GM10847 (cell line): ENCODE data around the gene NOC4L.

Experiments used
- POLR2A ChIP-seq: IDR thresholded peaks from 2 replicates; pipeline ENCODE4 v1.6.1; 2011; ENCODE audit not compliant: insufficient read length; ENCODE audit errors: extremely low read depth

The NOC4L gene

GRCh38 chr12:132175496-132176384 is 31.5 kb downstream of the NOC4L start:
- no peak for TF ChIP-seq POLR2A

GRCh38 chr12:132176385-132176919 is 32.2 kb downstream of the NOC4L start:
- no peak for TF ChIP-seq POLR2A

- TF ChIP-seq POLR2A, result no peak
Observed at GRCh38 chr12:132176920-132177551, 32.8 kb downstream of the NOC4L start.

GRCh38 chr12:132178316-132178715 is 34.1 kb downstream of the NOC4L start:
- TF ChIP-seq POLR2A, result no peak

GRCh38 chr12:132178801-132179401 is 34.6 kb downstream of the NOC4L start:
- TF ChIP-seq POLR2A, result no peak

GRCh38 chr12:132179431-132180362 is 35.4 kb downstream of the NOC4L start:
- no peak for TF ChIP-seq POLR2A

GRCh38 chr12:132180648-132181546 is 36.6 kb downstream of the NOC4L start:
- TF ChIP-seq POLR2A, result no peak

GRCh38 chr12:132181570-132182200 is 37.4 kb downstream of the NOC4L start:
- no peak for TF ChIP-seq POLR2A

GRCh38 chr12:132182206-132182710 is 38.0 kb downstream of the NOC4L start:
- no peak for TF ChIP-seq POLR2A

GRCh38 chr12:132182711-132183365 is 38.6 kb downstream of the NOC4L start:
- no peak for TF ChIP-seq POLR2A

GRCh38 chr12:132185705-132186104 is 41.4 kb downstream of the NOC4L start:
- TF ChIP-seq POLR2A, result no peak

- TF ChIP-seq POLR2A, result no peak
Observed at GRCh38 chr12:132186208-132186856, 42.1 kb downstream of the NOC4L start.
